GM21526 (cell line): Measurements from ENCODE around the gene TEX13C.
"Not testable (repeated sequence)": the region's sequence is repeated elsewhere in the genome, so short reads cannot be mapped to it uniquely, and the experiment has no call there.

Experiments
- ATAC-seq: cut with Tn5 transposase; IDR thresholded peaks from one replicate; pipeline ENCODE4 v1.9.1; 2021; ENCODE audit warnings: moderate library complexity; ENCODE audit not compliant: unreplicated experiment, low FRiP score

The TEX13C gene

DNA sequence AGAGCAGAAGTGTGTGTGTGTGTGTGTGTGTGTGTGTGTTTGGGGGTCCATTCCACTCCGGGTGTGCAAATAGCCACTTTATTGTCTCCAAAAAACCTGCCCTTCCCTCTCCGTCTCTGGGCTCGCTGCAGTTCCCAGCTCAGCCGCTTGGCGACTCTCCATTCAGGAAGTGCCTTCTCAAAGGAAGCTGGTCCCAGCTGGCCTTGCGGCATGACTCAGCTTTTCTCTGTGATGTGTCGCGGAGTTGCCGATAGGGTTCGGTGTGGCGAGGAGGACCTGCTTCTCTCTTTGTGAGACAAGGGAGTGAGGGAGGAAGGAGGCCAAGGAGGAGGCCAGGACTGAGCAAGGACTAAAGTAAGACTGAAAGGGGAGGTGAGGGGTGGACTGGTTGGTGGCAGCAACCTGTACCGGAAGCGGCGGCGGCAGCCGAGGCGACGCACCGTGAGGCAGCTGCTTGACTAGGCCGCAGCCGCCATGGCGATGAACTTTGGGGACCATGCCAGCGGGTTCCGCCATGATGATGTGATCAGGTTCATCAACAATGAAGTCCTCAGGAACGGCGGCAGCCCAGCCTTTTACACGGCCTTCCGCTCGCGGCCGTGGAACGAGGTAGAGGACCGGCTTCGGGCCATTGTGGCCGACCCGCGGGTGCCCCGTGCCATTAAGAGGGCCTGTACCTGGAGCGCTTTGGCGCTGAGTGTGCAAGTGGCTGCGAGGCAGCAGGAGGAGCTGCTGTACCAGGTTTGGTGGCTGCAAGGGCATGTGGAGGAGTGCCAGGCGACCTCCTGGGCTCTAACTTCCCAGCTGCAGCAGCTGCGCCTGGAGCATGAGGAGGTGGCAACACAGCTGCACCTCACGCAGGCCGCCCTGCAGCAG lies at the start of gene TEX13C:
Gene TEX13C (plus strand): TSS at position 226 of the 876 bp plus-strand sequence. CDS start 249 bp downstream, at position 475.
- ATAC-seq, result no peak

- no peak for ATAC-seq
Measured at GRCh38 chrX:125287282-125287681, 32.4 kb upstream of the TEX13C start.

GRCh38 chrX:125288343-125288742 lies 31.3 kb upstream of the TEX13C start:
- ATAC-seq, result no peak

- ATAC-seq, result no peak
Measured at GRCh38 chrX:125289209-125289608, 30.5 kb upstream of the TEX13C start.

DNA sequence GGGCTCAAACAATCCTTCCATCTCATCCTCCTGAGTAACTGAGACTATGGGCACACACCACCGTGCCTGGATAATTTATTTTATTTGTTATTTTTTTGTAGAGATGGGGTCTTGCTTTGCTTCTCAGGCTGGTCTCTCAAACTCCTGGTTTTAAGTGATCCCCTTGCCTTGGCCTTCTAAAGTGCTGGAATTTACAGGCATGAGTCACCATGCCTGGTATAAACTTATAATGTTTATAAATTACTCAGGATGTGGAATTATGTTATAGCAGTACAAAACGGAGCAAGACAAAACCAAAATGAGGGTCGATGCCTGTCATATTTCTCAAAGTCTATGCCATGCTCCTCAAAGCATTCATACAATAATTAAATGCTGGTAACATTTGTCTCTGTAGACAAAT lies 29.8 kb upstream of the TEX13C start:
- ATAC-seq, result no peak

DNA sequence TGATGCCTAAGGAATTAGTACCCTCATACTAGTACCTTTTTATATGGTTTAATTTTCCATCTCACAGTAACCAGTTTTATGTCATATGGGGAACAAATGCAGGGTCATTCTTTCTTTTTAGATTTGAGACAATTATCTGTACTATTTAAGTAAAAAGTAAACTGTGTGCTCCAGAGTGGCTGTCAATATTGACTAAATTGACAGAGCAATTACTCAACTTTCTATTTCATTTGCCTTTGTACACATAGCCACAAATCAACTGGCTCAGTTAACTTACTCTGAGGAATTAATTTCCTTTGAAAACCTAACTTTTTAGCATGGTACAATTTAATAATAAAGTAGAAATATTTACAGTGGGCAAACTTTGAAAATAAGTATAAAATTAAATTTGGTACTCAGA lies 28.5 kb upstream of the TEX13C start:
- no peak for ATAC-seq

GRCh38 chrX:125293850-125294780 lies 25.6 kb upstream of the TEX13C start:
- ATAC-seq, result no peak

- peak; percentile 76 for ATAC-seq
Measured at GRCh38 chrX:125295337-125295736, 24.3 kb upstream of the TEX13C start.

- no peak for ATAC-seq
Measured at GRCh38 chrX:125298871-125299270, 20.8 kb upstream of the TEX13C start.

- ATAC-seq, result no peak
Measured at GRCh38 chrX:125306335-125306866, 13.3 kb upstream of the TEX13C start.

- ATAC-seq, result no peak
Measured at GRCh38 chrX:125308653-125309052, 11.0 kb upstream of the TEX13C start.

GRCh38 chrX:125319166-125319565 lies 505 bp upstream of the TEX13C start:
- not testable (repeated sequence) for ATAC-seq

DNA sequence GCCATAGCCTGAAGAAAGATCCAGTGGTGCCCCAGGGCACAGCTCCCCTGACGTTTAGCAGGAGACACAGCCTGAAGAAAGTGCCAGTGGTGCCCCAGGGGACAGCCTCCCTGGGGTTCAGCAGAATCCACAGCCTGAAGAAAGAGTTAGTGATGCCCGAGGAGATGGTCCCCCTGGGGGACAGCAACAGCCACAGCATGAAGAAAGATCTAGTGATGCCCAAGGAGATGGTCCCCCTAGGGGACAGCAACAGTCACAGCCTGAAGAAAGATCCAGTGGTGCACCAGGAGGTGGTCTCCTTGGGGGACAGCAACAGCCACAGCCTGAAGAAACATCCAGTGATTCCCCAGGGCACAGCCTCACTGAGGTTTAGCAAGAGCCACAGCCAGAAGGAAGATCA lies 2.8 kb downstream of the TEX13C start:
- ATAC-seq, result no peak

GRCh38 chrX:125326599-125326998 lies 6.9 kb downstream of the TEX13C start:
- ATAC-seq, result no peak

GRCh38 chrX:125327891-125328290 lies 8.2 kb downstream of the TEX13C start:
- no peak for ATAC-seq

DNA sequence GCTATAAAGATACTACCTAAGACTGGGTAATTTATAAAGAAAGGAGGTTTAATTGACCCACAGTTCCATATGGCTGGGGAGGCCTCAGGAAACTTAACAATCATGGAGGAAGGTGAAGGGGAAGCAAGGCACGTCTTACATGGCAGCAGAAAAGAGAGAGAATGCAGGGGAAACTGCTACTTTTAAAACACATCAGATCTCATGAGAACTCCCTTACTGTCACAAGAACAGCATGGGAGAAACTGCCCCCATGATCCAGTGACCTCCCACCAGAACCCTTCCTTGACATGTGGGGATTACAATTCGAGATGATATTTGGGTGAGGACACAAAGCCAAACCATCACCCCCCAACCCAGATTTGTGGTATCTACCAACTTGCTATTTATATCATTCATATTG lies 13.9 kb downstream of the TEX13C start:
- no peak for ATAC-seq

DNA sequence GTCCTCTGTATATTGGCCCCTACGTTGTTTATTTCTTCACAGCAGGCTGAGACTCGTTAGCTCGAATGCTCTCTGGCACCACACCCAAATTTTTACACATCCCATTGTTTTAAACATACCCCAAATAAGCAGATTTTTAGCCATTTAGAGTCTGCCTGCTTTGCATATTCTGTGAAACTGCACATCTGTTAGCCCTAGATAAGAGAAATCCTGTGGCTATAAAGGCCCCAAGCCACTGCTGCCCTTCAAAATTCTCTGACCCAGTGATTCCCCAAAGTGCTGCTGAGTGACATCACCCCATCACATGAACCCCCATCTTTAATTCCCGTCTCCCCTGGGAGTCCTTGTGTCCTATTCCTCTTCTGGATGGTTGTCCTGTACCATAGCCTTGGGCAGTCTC lies 20.8 kb downstream of the TEX13C start:
- ATAC-seq, result no peak

DNA sequence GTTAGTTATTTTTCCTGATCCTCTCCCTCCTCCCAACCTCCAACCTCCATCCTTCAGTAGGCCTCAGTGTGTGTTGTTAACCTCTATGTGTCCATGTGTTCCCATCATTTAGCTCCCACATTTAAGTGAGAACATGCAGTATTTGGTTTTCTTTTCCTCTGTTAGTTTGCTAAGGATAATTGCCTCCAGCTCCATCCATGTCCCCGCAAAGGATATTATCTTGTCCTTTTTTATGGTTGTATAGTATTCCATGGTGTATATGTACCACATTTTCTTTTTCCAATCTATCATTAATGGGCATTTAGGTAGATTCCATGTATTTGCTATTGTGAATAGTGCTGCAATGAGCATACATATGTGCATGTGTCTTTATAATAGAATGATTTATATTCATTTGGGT lies 54.5 kb downstream of the TEX13C start:
- ATAC-seq, result no peak
